AG04450 (cell line): ENCODE measurements around the gene FGF7. TPM values are rescaled to one million over a fixed set of nuclear protein-coding genes. Genes with fewer than 3 reads are reported as not detected.

Source experiments
- CTCF ChIA-PET: fragments of 300-600, 350-600 bp; formaldehyde crosslinking; extraction: SDS; loops from one replicate; lab custom pipeline; 2022; ENCODE audit warnings: antibody characterized with exemption, inconsistent platforms; lab: Charles Lee
- POLR2A ChIA-PET: fragments of 350-600 bp; formaldehyde crosslinking; extraction: SDS; loops from one replicate; lab custom pipeline; 2021; ENCODE audit warnings: antibody characterized with exemption, inconsistent platforms; lab: Yijun Ruan, JAX
- DNase-seq: peaks from one replicate; pipeline ENCODE4 v3.0.0-alpha.2; 2011; ENCODE audit warnings: low read depth, low spot score
- H3K27ac ChIP-seq: one replicate; pipeline ENCODE4 v1.5.1; 2012; ENCODE audit warnings: low read depth, low read length, control low read depth
- H3K27me3 ChIP-seq: one replicate; pipeline ENCODE4 v1.6.0; 2012; ENCODE audit warnings: low read length; ENCODE audit not compliant: control insufficient read depth, insufficient read depth
- H3K4me3 ChIP-seq: 2 replicates; pipeline ENCODE4 v1.5.1; 2011; ENCODE audit warnings: mild to moderate bottlenecking, low read depth, low read length, control low read depth
- H3K9me3 ChIP-seq: 2 replicates; pipeline ENCODE4 v1.5.1; 2012; ENCODE audit warnings: low read length; ENCODE audit not compliant: control insufficient read depth, insufficient read depth
- polyA plus RNA-seq: library from polyadenylated mRNA; depleted of rRNA; stranded (reverse); fragments of >200 nt; gene quantifications from 2 replicates; pipeline ENCODE4 v1.2.3, GENCODE V29; 2011
- TF ChIP-seq, protein P1 (sequence below): IDR thresholded peaks from 2 replicates; pipeline ENCODE4 v1.5.1; 2011; ENCODE audit warnings: low read depth, low read length, control low read depth, inconsistent platforms

FGF7 gene
- polyA plus RNA-seq, 1 experiment, result 175 TPM

DNA sequence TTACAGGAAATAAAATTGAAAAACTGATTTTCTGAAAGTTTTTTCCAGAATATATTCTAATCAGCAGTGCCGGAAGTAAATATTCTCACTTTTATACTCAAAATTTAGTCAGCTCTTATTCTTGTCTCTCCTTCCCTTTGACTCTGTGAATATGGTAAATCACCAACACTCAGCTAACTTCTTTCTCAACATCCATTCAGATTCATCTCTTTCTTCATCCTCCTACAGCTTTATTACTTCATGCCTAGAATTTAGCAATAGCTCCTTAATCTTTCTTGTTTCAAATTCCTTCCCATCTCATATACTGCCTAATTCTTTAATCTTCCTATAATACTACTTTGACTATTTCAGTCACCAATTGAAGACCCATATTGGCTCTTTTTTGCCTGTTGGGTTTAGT, 67.9 kb downstream of the FGF7 start:
- H3K27me3 ChIP-seq, result no peaks in the 10 kb centered on the region
- H3K27ac ChIP-seq, result no peak overlapping the region
- no peak for DNase-seq
- TF ChIP-seq, protein P1, sequence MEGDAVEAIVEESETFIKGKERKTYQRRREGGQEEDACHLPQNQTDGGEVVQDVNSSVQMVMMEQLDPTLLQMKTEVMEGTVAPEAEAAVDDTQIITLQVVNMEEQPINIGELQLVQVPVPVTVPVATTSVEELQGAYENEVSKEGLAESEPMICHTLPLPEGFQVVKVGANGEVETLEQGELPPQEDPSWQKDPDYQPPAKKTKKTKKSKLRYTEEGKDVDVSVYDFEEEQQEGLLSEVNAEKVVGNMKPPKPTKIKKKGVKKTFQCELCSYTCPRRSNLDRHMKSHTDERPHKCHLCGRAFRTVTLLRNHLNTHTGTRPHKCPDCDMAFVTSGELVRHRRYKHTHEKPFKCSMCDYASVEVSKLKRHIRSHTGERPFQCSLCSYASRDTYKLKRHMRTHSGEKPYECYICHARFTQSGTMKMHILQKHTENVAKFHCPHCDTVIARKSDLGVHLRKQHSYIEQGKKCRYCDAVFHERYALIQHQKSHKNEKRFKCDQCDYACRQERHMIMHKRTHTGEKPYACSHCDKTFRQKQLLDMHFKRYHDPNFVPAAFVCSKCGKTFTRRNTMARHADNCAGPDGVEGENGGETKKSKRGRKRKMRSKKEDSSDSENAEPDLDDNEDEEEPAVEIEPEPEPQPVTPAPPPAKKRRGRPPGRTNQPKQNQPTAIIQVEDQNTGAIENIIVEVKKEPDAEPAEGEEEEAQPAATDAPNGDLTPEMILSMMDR, result no peak
- POLR2A ChIA-PET, result interaction anchor here (0.9 kb wide), 1 partner anchor 209 kb away, joined by 4 read pairs; no protein-coding TSS in a partner anchor
- H3K9me3 ChIP-seq, result no peaks in the 10 kb centered on the region
- CTCF ChIA-PET, result interaction anchor here (1.1 kb wide), 1 partner anchor 654 kb away, joined by 4 read pairs; no protein-coding TSS in a partner anchor
- no peak overlapping the region for H3K4me3 ChIP-seq

DNA sequence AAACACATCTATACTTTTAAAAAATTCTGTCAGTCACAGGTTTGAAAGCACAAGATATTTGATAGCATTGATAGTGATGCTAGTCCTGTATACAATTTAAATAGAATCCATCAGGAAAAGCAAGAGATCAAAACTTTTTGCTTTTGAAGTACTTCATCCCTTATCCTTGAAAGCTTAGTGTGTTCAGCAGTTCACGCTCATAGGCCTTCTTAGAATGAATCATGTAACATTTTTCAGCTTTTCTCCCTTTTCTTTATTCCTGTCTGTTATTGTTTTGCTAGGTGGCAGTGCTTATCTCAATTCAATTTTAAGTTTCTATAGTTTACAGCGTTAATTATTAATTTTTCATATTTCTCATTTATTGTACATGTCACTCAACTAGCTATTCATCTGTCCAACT, 69.1 kb downstream of the FGF7 start:
- H3K9me3 ChIP-seq, result no peaks in the 10 kb centered on the region
- ChIA-PET POLR2A (no interaction called here), CTCF (no interaction called here)
- no peak overlapping the region for H3K27ac ChIP-seq
- H3K4me3 ChIP-seq, result no peak overlapping the region
- TF ChIP-seq, protein P1, result no peak
- H3K27me3 ChIP-seq, result no peaks in the 10 kb centered on the region
- DNase-seq, result no peak

DNA sequence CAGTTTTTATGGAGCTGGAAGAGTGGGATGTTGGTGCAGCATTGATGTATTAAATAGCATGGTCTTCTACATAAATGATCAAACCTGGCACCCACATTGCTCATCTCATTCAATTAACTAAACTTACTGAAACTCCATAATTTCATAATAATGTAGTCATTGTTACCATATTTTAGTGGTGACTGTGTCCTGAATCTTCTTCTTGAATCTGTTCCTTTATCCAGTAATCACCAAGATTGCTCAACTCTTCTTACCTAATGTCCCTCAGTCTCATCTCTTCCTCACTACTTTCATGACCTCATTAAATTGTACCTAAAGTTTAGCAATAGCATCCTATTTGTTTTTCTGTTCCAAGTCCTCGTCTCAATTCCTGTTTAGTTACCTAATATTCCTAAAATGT, 69.8 kb downstream of the FGF7 start:
- no peak overlapping the region for H3K4me3 ChIP-seq
- no peaks in the 10 kb centered on the region for H3K9me3 ChIP-seq
- H3K27me3 ChIP-seq, result no peaks in the 10 kb centered on the region
- TF ChIP-seq, protein P1, result no peak
- peak; percentile 37 for DNase-seq
- ChIA-PET CTCF (no interaction called here), POLR2A (no interaction called here)
- no peak overlapping the region for H3K27ac ChIP-seq

DNA sequence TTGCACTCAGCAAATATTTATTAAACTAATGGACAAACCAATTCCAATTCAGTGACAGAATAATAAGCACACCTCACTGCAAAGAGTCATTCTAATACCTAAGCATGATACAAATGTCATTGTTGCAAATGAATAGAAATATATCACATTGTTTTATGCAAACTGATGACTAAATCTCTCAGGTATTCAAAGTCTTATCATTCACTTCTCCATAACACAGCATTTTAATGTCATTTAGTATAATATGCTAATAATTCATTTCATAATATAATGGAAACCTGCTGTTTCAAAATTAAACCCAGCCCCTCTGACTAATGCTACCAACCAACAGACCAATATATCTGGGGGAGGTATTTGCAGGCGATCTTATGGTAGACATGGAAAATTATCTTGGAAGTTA, 71.8 kb downstream of the FGF7 start:
- H3K4me3 ChIP-seq, result no peak overlapping the region
- POLR2A ChIA-PET, result interaction anchor here (0.5 kb wide), 1 partner anchor 361 kb away, joined by 5 read pairs; no protein-coding TSS in a partner anchor
- H3K9me3 ChIP-seq, result no peaks in the 10 kb centered on the region; the same call in 1 of the 2 replicates
- no peak overlapping the region for H3K27ac ChIP-seq
- no peak for DNase-seq
- no peaks in the 10 kb centered on the region for H3K27me3 ChIP-seq
- TF ChIP-seq, protein P1, result no peak
- CTCF ChIA-PET, result no interaction called here

DNA sequence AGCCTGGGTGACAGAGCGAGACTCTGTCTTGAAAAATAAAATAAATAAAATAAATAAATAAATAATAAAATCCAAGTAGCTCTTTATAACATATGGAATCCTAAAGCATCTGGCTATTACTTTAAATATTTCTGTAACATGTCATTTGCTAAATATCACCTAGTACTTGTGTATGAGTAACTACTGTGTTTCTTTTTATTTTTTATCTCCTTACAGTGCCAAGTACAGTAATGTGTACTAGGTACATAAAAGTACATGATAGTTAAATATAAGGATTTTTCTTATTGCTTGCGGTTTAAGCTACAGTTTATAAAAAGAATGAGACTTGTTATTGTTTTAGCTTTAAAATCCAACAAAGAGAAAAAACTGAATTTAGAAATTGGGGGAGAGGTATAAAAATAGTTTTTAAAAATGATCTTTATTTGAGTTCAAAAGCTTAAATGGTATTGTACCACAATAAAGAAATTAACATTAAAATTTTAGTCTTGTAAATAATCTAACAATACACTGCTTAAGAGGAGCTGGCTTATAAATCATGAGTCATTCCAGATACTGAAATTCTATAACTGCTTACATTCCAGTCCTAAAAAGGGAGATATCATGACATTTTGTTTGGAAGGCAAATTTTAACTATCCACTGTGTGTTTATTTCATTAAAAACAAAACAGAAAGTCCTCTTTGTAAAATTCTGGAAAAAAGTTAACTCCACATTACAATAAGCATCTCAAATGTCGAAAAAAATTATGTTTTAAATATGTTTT, 73.1 kb downstream of the FGF7 start:
- H3K4me3 ChIP-seq, result no peak overlapping the region
- no peaks in the 10 kb centered on the region for H3K27me3 ChIP-seq
- peak overlapping the region; percentile 53 for H3K27ac ChIP-seq
- POLR2A ChIA-PET, result no interaction called here
- no peaks in the 10 kb centered on the region; the same call in none of the 2 replicates for H3K9me3 ChIP-seq
- peak; percentile 32 for DNase-seq
- CTCF ChIA-PET, result interaction anchor here (0.9 kb wide), 1 partner anchor 557 kb away, joined by 3 read pairs; no protein-coding TSS in a partner anchor
- TF ChIP-seq, protein P1, result no peak
